ENCODE results near the gene GPR12.

Gene GPR12

GRCh38 chr13:26759907-26760831 lies at the start of gene GPR12:
Gene GPR12, minus strand, starts transcription at chr13:26760786. Its CDS starts 959 bp downstream, at chr13:26759827.
- Mint-ChIP-seq H3K27me3 (peaks cover 72% of the 10 kb centered on the region), H3K27ac (no peak within 1 kb of the TSS), H3K4me3 (peak within 1 kb of the TSS; percentile 69), H3K4me1 (ENCODE audit: low read depth) (peaks cover 10% of the 10 kb centered on the region), H3K36me3 (ENCODE audit: low read depth) (no peaks in the 10 kb centered on the region), H3K9me3 (no peaks in the 10 kb centered on the region)
- DNase-seq: no peak

DNA sequence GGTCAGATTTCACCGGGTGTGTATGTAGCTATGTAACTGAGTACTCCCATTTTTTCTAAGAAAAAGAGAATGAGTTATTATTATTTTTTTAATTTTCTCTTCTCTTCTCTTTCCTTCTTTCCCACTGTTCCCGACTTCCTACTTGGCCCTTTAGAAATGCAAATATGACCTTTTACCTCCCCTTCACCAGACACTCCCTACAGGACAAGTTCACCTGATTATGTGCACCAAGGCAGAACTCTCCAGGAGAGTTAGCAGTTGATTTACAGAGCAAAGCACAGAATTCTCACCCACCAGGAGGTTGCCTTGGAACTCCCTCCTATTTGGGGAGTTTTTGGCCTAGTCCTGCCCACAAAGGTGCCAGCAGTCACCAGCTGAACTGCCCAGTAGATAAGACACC lies 49.5 kb upstream of the GPR12 start:
- H3K36me3 Mint-ChIP-seq (ENCODE audit: low read depth): no peaks in the 10 kb centered on the region
- DNase-seq: no peak
- peaks cover 35% of the 10 kb centered on the region for H3K27me3 Mint-ChIP-seq
- H3K27ac Mint-ChIP-seq: no peak overlapping the region
- no peaks in the 10 kb centered on the region for H3K9me3 Mint-ChIP-seq
- no peaks in the 10 kb centered on the region for H3K4me1 Mint-ChIP-seq (ENCODE audit: low read depth)
- H3K4me3 Mint-ChIP-seq: no peak overlapping the region

- DNase-seq: no peak
- no peaks in the 10 kb centered on the region for H3K4me1 Mint-ChIP-seq (ENCODE audit: low read depth)
- H3K9me3 Mint-ChIP-seq: no peaks in the 10 kb centered on the region
- no peak overlapping the region for H3K4me3 Mint-ChIP-seq
- H3K27me3 Mint-ChIP-seq: peaks cover 50% of the 10 kb centered on the region
- no peaks in the 10 kb centered on the region for H3K36me3 Mint-ChIP-seq (ENCODE audit: low read depth)
- no peak overlapping the region for H3K27ac Mint-ChIP-seq
These were observed 46.3 kb upstream of the GPR12 start for GRCh38 chr13:26806891-26807290.

DNA sequence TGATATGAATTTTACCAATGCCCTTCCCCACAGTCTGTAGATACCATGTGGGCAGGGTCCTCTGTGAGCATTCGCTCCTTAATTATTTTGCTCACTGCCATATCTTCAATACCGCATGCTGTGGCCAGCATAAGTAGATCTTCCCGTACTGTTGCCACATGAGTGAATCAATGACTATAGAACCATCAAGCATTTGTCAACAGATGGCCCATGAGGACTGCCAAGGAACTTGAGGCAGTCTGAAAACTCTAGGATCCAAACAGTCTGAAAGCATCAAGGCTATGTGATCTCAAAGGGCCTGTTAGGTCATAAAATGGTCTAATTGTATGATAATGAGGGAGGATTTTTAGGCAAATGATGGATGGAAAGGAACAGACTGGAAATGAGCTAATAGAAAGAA lies 27.4 kb upstream of the GPR12 start:
- H3K27me3 Mint-ChIP-seq: peaks cover 5% of the 10 kb centered on the region
- H3K4me1 Mint-ChIP-seq (ENCODE audit: low read depth): peaks cover 19% of the 10 kb centered on the region
- H3K27ac Mint-ChIP-seq: no peak overlapping the region
- H3K9me3 Mint-ChIP-seq: no peaks in the 10 kb centered on the region
- no peak overlapping the region for H3K4me3 Mint-ChIP-seq
- no peaks in the 10 kb centered on the region for H3K36me3 Mint-ChIP-seq (ENCODE audit: low read depth)
- DNase-seq: no peak

DNA sequence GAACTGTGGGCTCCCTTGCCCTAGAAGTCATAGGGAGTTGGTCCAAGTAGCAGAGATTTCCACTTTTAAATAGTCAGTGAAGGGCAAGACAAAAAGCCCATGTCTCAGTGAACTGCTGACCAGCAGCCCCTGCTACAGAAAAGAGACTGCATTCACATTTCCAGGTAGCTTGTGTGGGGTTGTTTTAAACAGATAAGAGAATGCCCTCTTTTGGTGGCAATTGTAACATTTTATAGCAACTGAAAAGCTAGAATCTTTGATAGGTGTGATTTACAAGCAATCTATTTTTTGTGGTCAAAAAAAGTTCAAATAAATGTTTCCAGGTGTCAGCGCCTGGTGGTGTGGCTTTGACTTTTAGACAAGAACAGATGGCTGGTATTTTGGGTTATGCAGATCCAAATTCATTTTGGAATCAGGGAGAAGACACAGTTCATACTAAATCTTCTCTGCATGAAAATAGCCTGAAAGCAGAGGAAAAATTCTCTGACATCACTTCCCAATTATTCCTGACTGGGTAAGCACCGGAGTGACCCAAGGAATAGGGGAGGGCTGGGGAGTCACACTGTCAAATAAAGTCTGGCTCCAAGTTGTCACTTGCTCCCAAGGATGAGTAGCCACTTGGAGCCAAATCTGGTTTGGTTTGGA lies 26.2 kb upstream of the GPR12 start:
- DNase-seq: no peak
- H3K9me3 Mint-ChIP-seq: no peaks in the 10 kb centered on the region
- H3K27ac Mint-ChIP-seq: no peak overlapping the region
- no peaks in the 10 kb centered on the region for H3K36me3 Mint-ChIP-seq (ENCODE audit: low read depth)
- H3K4me1 Mint-ChIP-seq (ENCODE audit: low read depth): peaks cover 19% of the 10 kb centered on the region
- H3K4me3 Mint-ChIP-seq: no peak overlapping the region
- H3K27me3 Mint-ChIP-seq: peaks cover 2% of the 10 kb centered on the region

- Mint-ChIP-seq H3K27ac (no peak overlapping the region), H3K27me3 (no peaks in the 10 kb centered on the region), H3K36me3 (ENCODE audit: low read depth) (no peaks in the 10 kb centered on the region), H3K9me3 (no peaks in the 10 kb centered on the region), H3K4me1 (ENCODE audit: low read depth) (peaks cover 19% of the 10 kb centered on the region), H3K4me3 (peak overlapping the region; percentile 76)
- DNase-seq: peak; percentile 71
These were observed 25.4 kb upstream of the GPR12 start for GRCh38 chr13:26785838-26786630.

DNA sequence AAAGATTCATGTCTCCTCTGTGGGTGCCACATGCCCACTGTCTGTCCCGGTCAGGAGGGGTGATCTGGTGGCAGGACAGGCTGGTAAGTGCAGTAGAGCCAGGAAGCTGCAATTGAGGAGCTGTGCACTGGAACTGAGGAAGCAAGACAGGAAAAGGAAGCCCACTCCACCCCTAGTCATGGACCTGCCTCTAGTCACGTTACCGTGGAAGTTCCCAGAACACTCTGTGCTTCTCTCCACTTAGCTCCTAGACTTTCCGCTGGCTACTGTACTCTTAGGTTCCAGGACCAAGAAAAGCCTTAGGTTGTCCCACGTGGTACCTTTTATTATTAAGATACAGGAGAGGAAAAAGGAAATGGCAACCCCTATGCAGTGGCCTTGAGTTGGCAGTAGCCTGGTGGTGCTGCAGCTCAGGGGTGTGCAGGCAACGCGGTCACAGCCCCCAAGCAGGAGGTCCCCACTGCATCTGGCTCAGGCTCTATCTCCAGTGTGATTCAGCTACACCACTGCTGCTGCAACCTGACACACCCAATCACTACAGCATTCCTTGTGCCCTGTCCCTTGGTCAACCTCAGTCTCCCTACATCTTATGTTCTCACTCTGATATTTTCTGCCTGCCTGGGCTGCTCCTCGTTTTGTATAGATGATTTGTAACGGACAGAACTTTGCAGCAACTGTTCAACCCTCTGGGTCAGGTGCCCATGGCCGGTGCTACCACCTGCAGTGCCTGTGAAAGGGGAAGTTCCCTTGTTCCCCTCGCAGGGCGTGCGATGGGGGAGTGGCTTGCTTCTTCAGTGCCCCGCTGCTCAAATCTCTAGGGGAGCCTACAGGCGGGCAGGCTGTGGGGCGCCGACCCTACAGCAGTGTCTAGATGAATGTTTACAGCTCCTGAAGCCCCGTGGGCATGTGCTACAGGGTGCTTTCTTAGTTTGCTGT lies 24.4 kb upstream of the GPR12 start:
- peak; percentile 45 for DNase-seq
- Mint-ChIP-seq H3K27me3 (no peaks in the 10 kb centered on the region), H3K4me3 (peak overlapping the region; percentile 76), H3K9me3 (no peaks in the 10 kb centered on the region), H3K36me3 (ENCODE audit: low read depth) (no peaks in the 10 kb centered on the region), H3K4me1 (ENCODE audit: low read depth) (peaks cover 19% of the 10 kb centered on the region), H3K27ac (peak overlapping the region; percentile 28)

- Mint-ChIP-seq H3K9me3 (no peaks in the 10 kb centered on the region), H3K27ac (no peak overlapping the region), H3K4me3 (no peak overlapping the region), H3K36me3 (ENCODE audit: low read depth) (no peaks in the 10 kb centered on the region), H3K4me1 (ENCODE audit: low read depth) (peaks cover 7% of the 10 kb centered on the region), H3K27me3 (no peaks in the 10 kb centered on the region)
- DNase-seq: no peak
These were observed 19.8 kb upstream of the GPR12 start for GRCh38 chr13:26780411-26780810.

- no peaks in the 10 kb centered on the region for H3K36me3 Mint-ChIP-seq (ENCODE audit: low read depth)
- H3K4me3 Mint-ChIP-seq: no peak overlapping the region
- no peak overlapping the region for H3K27ac Mint-ChIP-seq
- no peaks in the 10 kb centered on the region for H3K27me3 Mint-ChIP-seq
- no peaks in the 10 kb centered on the region for H3K9me3 Mint-ChIP-seq
- H3K4me1 Mint-ChIP-seq (ENCODE audit: low read depth): no peaks in the 10 kb centered on the region
- no peak for DNase-seq
These were observed 18.7 kb upstream of the GPR12 start for GRCh38 chr13:26779321-26779720.

GRCh38 chr13:26772531-26772930 lies 11.9 kb upstream of the GPR12 start:
- Mint-ChIP-seq H3K4me3 (no peak overlapping the region), H3K9me3 (no peaks in the 10 kb centered on the region), H3K4me1 (ENCODE audit: low read depth) (no peaks in the 10 kb centered on the region), H3K36me3 (ENCODE audit: low read depth) (no peaks in the 10 kb centered on the region), H3K27ac (no peak overlapping the region), H3K27me3 (peaks cover 3% of the 10 kb centered on the region)
- no peak for DNase-seq

DNA sequence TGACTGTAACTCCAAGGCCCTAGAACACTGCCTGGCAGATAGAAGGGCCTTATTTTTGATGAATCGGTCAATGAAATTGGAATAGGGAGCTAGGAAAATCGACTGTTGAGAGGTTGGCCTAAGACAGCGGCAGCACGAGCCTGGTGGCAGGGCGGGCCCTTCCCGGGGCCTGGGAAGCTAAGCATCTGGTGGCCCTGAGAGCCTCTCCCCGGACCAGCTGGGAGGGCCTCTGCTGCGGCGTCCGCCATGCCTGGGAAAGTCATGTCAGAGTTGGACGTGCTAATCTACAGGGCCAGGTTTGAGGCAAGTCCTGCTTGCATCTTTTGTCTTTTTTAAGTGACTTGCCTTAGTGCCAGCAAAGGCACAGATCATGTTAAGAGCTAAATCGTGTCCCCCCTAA lies 11.2 kb upstream of the GPR12 start:
- Mint-ChIP-seq H3K9me3 (no peaks in the 10 kb centered on the region), H3K4me1 (ENCODE audit: low read depth) (no peaks in the 10 kb centered on the region), H3K4me3 (no peak overlapping the region), H3K36me3 (ENCODE audit: low read depth) (no peaks in the 10 kb centered on the region), H3K27ac (no peak overlapping the region), H3K27me3 (peaks cover 5% of the 10 kb centered on the region)
- no peak for DNase-seq

GRCh38 chr13:26762745-26763345 lies 2.3 kb upstream of the GPR12 start:
- Mint-ChIP-seq H3K27me3 (peaks cover 76% of the 10 kb centered on the region), H3K4me1 (ENCODE audit: low read depth) (peaks cover 10% of the 10 kb centered on the region), H3K4me3 (no peak overlapping the region), H3K27ac (no peak overlapping the region), H3K9me3 (no peaks in the 10 kb centered on the region), H3K36me3 (ENCODE audit: low read depth) (no peaks in the 10 kb centered on the region)
- DNase-seq: no peak

DNA sequence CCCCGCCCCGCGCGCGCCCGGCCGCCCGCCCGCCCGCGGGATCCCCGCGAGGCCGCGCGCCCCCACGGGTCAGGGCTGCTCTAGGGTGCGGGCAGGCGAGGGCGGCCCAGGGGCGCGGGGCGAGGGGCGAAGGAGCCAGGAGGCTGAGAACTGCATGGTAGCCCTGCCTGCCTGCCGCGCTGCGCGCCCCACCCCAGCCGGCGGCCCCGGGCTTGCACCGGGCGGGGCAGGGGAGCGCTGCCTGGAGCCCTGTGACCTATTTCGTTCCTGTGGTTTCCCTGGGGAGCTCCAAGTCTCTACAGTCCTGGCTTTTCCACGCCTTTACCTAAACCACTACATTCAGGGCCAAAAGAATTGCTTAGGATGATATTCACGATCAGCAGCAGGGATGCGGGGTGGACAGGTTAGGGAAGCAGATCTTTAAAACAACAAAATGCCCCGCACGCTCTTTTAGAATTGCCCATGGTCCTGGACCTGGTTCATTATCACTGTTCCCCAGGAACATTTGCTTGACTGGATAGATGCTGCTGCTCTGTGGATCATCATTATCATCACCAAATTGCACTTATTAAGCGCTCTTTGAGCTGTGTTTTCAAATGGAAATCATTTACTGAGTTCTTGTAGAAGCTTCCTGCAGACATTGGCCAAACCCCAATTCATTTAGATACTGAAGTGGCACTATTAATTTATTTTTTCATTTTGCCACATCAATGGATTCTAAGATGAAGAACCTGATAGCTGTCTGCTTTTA lies 421 bp upstream of the GPR12 start:
- Mint-ChIP-seq H3K27ac (no peak overlapping the region), H3K36me3 (ENCODE audit: low read depth) (no peaks in the 10 kb centered on the region), H3K27me3 (peaks cover 76% of the 10 kb centered on the region), H3K4me3 (peak overlapping the region; percentile 47), H3K9me3 (no peaks in the 10 kb centered on the region), H3K4me1 (ENCODE audit: low read depth) (peaks cover 10% of the 10 kb centered on the region)
- no peak for DNase-seq

All from activated T-cell treated with anti-CD3 and anti-CD28 coated beads, Interleukin-2, amount 50 U/mL, for 24 hours (primary cell).